ENCODE data around the gene NMNAT3.
"Not testable (repeated sequence)": the region's sequence is repeated elsewhere in the genome, so short reads cannot be mapped to it uniquely, and the experiment has no call there.

Gene NMNAT3

GRCh38 chr3:139583651-139584050 lies 94.1 kb downstream of the NMNAT3 start:
- not testable (repeated sequence) for DNase-seq (ENCODE audit: low spot score)

- DNase-seq (ENCODE audit: low spot score), result no peak
These were observed 99.0 kb downstream of the NMNAT3 start for GRCh38 chr3:139578783-139579182.

GRCh38 chr3:139577909-139578308 lies 99.9 kb downstream of the NMNAT3 start:
- DNase-seq (ENCODE audit: low spot score), result no peak

GRCh38 chr3:139577346-139577745 lies 100.4 kb downstream of the NMNAT3 start:
- no peak for DNase-seq (ENCODE audit: low spot score)

GRCh38 chr3:139574026-139574947 lies 103.5 kb downstream of the NMNAT3 start:
- DNase-seq (ENCODE audit: low spot score), result no peak

GRCh38 chr3:139572847-139573672 lies 104.7 kb downstream of the NMNAT3 start:
- DNase-seq (ENCODE audit: low spot score), result no peak

GRCh38 chr3:139571711-139572110 lies 106.1 kb downstream of the NMNAT3 start:
- DNase-seq (ENCODE audit: low spot score), result no peak

- DNase-seq (ENCODE audit: low spot score), result no peak
These were observed 113.4 kb downstream of the NMNAT3 start for GRCh38 chr3:139564294-139564861.

GRCh38 chr3:139561959-139562676 lies 115.7 kb downstream of the NMNAT3 start:
- no peak for DNase-seq (ENCODE audit: low spot score)

GRCh38 chr3:139561255-139561817 lies 116.4 kb downstream of the NMNAT3 start:
- DNase-seq (ENCODE audit: low spot score), result no peak

GRCh38 chr3:139560411-139560810 lies 117.4 kb downstream of the NMNAT3 start:
- DNase-seq (ENCODE audit: low spot score), result no peak

GRCh38 chr3:139559541-139559940 lies 118.2 kb downstream of the NMNAT3 start:
- DNase-seq (ENCODE audit: low spot score), result no peak

- DNase-seq (ENCODE audit: low spot score), result no peak
These were observed 119.2 kb downstream of the NMNAT3 start for GRCh38 chr3:139558351-139559266.

- DNase-seq (ENCODE audit: low spot score), result no peak
These were observed 120.7 kb downstream of the NMNAT3 start for GRCh38 chr3:139557041-139557440.

GRCh38 chr3:139555249-139555648 lies 122.5 kb downstream of the NMNAT3 start:
- no peak for DNase-seq (ENCODE audit: low spot score)

GRCh38 chr3:139554628-139555027 lies 123.1 kb downstream of the NMNAT3 start:
- no peak for DNase-seq (ENCODE audit: low spot score)

GRCh38 chr3:139552632-139553365 lies 125.0 kb downstream of the NMNAT3 start:
- no peak for DNase-seq (ENCODE audit: low spot score)

GRCh38 chr3:139548801-139549200 lies 129.0 kb downstream of the NMNAT3 start:
- DNase-seq (ENCODE audit: low spot score), result no peak

GRCh38 chr3:139547666-139548065 lies 130.1 kb downstream of the NMNAT3 start:
- no peak for DNase-seq (ENCODE audit: low spot score)

GRCh38 chr3:139546772-139547171 lies 131.0 kb downstream of the NMNAT3 start:
- DNase-seq (ENCODE audit: low spot score), result no peak
